Left ventricle myocardium inferior (tissue), 1 donor: Measurements from ENCODE around the gene RAX. TPM values are rescaled to one million over a fixed set of nuclear protein-coding genes. Genes with fewer than 3 reads are reported as not detected.

Experiments
- DNase-seq: peaks from one replicate; pipeline ENCODE4 v3.0.0-alpha.2; 2020
- H3K27ac ChIP-seq: fragments of 200-600 bp; replicated peaks from 2 replicates; pipeline ENCODE4 v1.8.0; 2021
- H3K27me3 ChIP-seq: fragments of 200-600 bp; 2 replicates; pipeline ENCODE4 v1.8.0; 2021; ENCODE audit warnings: low read depth
- H3K36me3 ChIP-seq: fragments of 200-600 bp; 2 replicates; pipeline ENCODE4 v1.8.0; 2021
- H3K4me1 ChIP-seq: fragments of 200-600 bp; 2 replicates; pipeline ENCODE4 v1.8.0; 2021
- H3K4me3 ChIP-seq: fragments of 200-600 bp; 2 replicates; pipeline ENCODE4 v1.8.0; 2021; ENCODE audit warnings: mild to moderate bottlenecking, moderate library complexity
- H3K9me3 ChIP-seq: fragments of 200-600 bp; replicated peaks from 2 replicates; pipeline ENCODE4 v1.8.0; 2021
- CTCF ChIP-seq: fragments of 200-600 bp; IDR thresholded peaks from 2 replicates; pipeline ENCODE4 v1.8.0; 2021; ENCODE audit warnings: antibody characterized with exemption, mild to moderate bottlenecking, borderline replicate concordance
- intact Hi-C: fragments of 100-400 bp; cut with micrococcal nuclease; formaldehyde crosslinking; loops from one replicate; pipeline ENCODE4 v1.11.0; 2022
- total RNA-seq: library from RNA; stranded (reverse); fragmentation: NEBNext Ultra II Directional; extraction: Animal tissue kit (Norgen Biotek cat#: 25700); gene quantifications from one replicate; pipeline ENCODE4 v1.2.1, GENCODE V29; 2021
- donor health status: DM: no; HTN: yes; CAD: no; lungs with severe emphysema.

RAX gene
- total RNA-seq, 1 donor from 2014 or later = not detected

GRCh38 chr18:59300676-59301285 is 27.5 kb upstream of the RAX start:
- TF ChIP-seq CTCF = no peak
- intact Hi-C loops = no loop called here

GRCh38 chr18:59298871-59299270 is 25.6 kb upstream of the RAX start:
- Histone ChIP-seq H3K4me1 (no peaks in the 10 kb centered on the region), H3K27ac (no peak overlapping the region), H3K4me3 (no peak overlapping the region), H3K27me3 (peaks cover 75% of the 10 kb centered on the region), H3K36me3 (no peaks in the 10 kb centered on the region), H3K9me3 (no peaks in the 10 kb centered on the region)
- no peak for TF ChIP-seq CTCF
- intact Hi-C loops = no loop called here
- no peak for DNase-seq

More at GRCh38 chr18:59300676-59301285, 27.5 kb upstream of the RAX start:
- Histone ChIP-seq H3K27me3 (peaks cover 73% of the 10 kb centered on the region), H3K4me1 (no peaks in the 10 kb centered on the region), H3K4me3 (no peak overlapping the region), H3K27ac (no peak overlapping the region), H3K36me3 (no peaks in the 10 kb centered on the region), H3K9me3 (no peaks in the 10 kb centered on the region)
- no peak for DNase-seq

GRCh38 chr18:59293317-59293716 is 20.1 kb upstream of the RAX start:
- TF ChIP-seq CTCF = no peak
- Histone ChIP-seq H3K4me1 (no peaks in the 10 kb centered on the region), H3K36me3 (no peaks in the 10 kb centered on the region), H3K4me3 (no peak overlapping the region), H3K9me3 (no peaks in the 10 kb centered on the region), H3K27ac (no peak overlapping the region), H3K27me3 (peaks cover 70% of the 10 kb centered on the region)
- intact Hi-C loops = no loop called here
- DNase-seq = no peak

- H3K36me3 ChIP-seq = no peaks in the 10 kb centered on the region
- no peak for DNase-seq
- no peak for TF ChIP-seq CTCF
- intact Hi-C loops = no loop called here
- peaks cover 12% of the 10 kb centered on the region for H3K27me3 ChIP-seq
- H3K9me3 ChIP-seq = no peaks in the 10 kb centered on the region
- H3K4me3 ChIP-seq = no peak overlapping the region
- no peaks in the 10 kb centered on the region for H3K4me1 ChIP-seq
- H3K27ac ChIP-seq = no peak overlapping the region
These were observed 13.1 kb upstream of the RAX start for GRCh38 chr18:59286341-59286740.

GRCh38 chr18:59282341-59282740 is 9.1 kb upstream of the RAX start:
- Histone ChIP-seq H3K27me3 (no peaks in the 10 kb centered on the region), H3K27ac (no peak overlapping the region), H3K9me3 (no peaks in the 10 kb centered on the region), H3K36me3 (no peaks in the 10 kb centered on the region), H3K4me3 (no peak overlapping the region), H3K4me1 (no peaks in the 10 kb centered on the region)
- intact Hi-C loops = no loop called here
- no peak for DNase-seq
- no peak for TF ChIP-seq CTCF
